Central memory CD8-positive, alpha-beta T cell (primary cell): ENCODE data around the gene KCNN2.

Experiments used
- ATAC-seq: fragments of 150-1000 bp; cut with Tn5 transposase; replicated peaks from 2 replicates; pipeline ENCODE4 v1.10.0; 2022; ENCODE audit warnings: mild to moderate bottlenecking, moderate FRiP score, moderate number of reproducible peaks; ENCODE audit not compliant: poor library complexity, severe bottlenecking; ENCODE audit errors: extremely low read depth
- DNase-seq, 2 donors: peaks; one replicate each; pipeline ENCODE4 v3.0.0; 2021; ENCODE audit warnings: low spot score in 2 of 2
- H3K27ac Mint-ChIP-seq: one replicate; pipeline ENCODE4 v1.8.0; 2022; ENCODE audit warnings: low read depth, mild to moderate bottlenecking, moderate library complexity, mixed read lengths
- H3K27me3 Mint-ChIP-seq: one replicate; pipeline ENCODE4 v1.8.0; 2022; ENCODE audit warnings: mixed read lengths
- H3K36me3 Mint-ChIP-seq: one replicate; pipeline ENCODE4 v1.8.0; 2022; ENCODE audit warnings: mild to moderate bottlenecking, moderate library complexity, mixed read lengths; ENCODE audit not compliant: insufficient read depth
- H3K4me1 Mint-ChIP-seq: one replicate; pipeline ENCODE4 v1.8.0; 2022; ENCODE audit warnings: mixed read lengths
- H3K4me3 Mint-ChIP-seq: one replicate; pipeline ENCODE4 v1.8.0; 2022; ENCODE audit warnings: mild to moderate bottlenecking, moderate library complexity, mixed read lengths
- H3K9me3 Mint-ChIP-seq: one replicate; pipeline ENCODE4 v1.8.0; 2022; ENCODE audit warnings: mixed read lengths

The KCNN2 gene

GRCh38 chr5:114500756-114501155 is 138.9 kb downstream of the KCNN2 start:
- H3K27me3 Mint-ChIP-seq: no peaks in the 10 kb centered on the region
- H3K4me3 Mint-ChIP-seq: no peak overlapping the region
- H3K9me3 Mint-ChIP-seq: peaks cover 9% of the 10 kb centered on the region
- no peak for DNase-seq
- no peaks in the 10 kb centered on the region for H3K36me3 Mint-ChIP-seq
- H3K27ac Mint-ChIP-seq: no peak overlapping the region
- no peaks in the 10 kb centered on the region for H3K4me1 Mint-ChIP-seq
- no peak for ATAC-seq

- Mint-ChIP-seq H3K36me3 (no peaks in the 10 kb centered on the region), H3K27ac (no peak overlapping the region), H3K4me3 (no peak overlapping the region), H3K4me1 (no peaks in the 10 kb centered on the region), H3K27me3 (no peaks in the 10 kb centered on the region), H3K9me3 (peaks cover 12% of the 10 kb centered on the region)
- DNase-seq: no peak
- ATAC-seq: no peak
These were observed 142.7 kb downstream of the KCNN2 start for GRCh38 chr5:114504560-114504959.

GRCh38 chr5:114524221-114524620 is 162.4 kb downstream of the KCNN2 start:
- no peaks in the 10 kb centered on the region for H3K36me3 Mint-ChIP-seq
- DNase-seq: no peak
- H3K4me1 Mint-ChIP-seq: no peaks in the 10 kb centered on the region
- no peak for ATAC-seq
- no peak overlapping the region for H3K4me3 Mint-ChIP-seq
- no peak overlapping the region for H3K27ac Mint-ChIP-seq
- H3K27me3 Mint-ChIP-seq: no peaks in the 10 kb centered on the region
- H3K9me3 Mint-ChIP-seq: no peaks in the 10 kb centered on the region

- no peaks in the 10 kb centered on the region for H3K27me3 Mint-ChIP-seq
- no peaks in the 10 kb centered on the region for H3K4me1 Mint-ChIP-seq
- ATAC-seq (no peak), DNase-seq (no peak)
- peaks cover 12% of the 10 kb centered on the region for H3K9me3 Mint-ChIP-seq
- H3K36me3 Mint-ChIP-seq: no peaks in the 10 kb centered on the region
- no peak overlapping the region for H3K4me3 Mint-ChIP-seq
- no peak overlapping the region for H3K27ac Mint-ChIP-seq
These were observed 182.7 kb downstream of the KCNN2 start for GRCh38 chr5:114544561-114544960.
